ENCODE data around the gene SARNP. TPM values are rescaled to one million over a fixed set of nuclear protein-coding genes. Genes with fewer than 3 reads are reported as not detected.
A peak's percentile ranks its signal among the peaks of the same experiment; 100 is the strongest.

SARNP gene
- total and polyA plus RNA-seq, 9 of the 15 experiments (the other 6 are each of a cell fraction or from before 2014, with no cell fraction given) = 70.1 to 400 (median 198) TPM

- no peak for TF ChIP-seq ZNF512 (tag; IDR thresholded peaks at IDR 0.05)
- TF ChIP-seq ZNF311 (CRISPR knock-in tag; IDR thresholded peaks at IDR 0.05) = no peak
- TF ChIP-seq E2F4 (CRISPR knock-in tag; IDR thresholded peaks at IDR 0.05; ENCODE audit: low read depth) = peak; percentile 63; the same call in 1 of the 2 replicates
- TF ChIP-seq NELFE (IDR thresholded peaks at IDR 0.05; ENCODE audit: insufficient read depth, insufficient read length) = no peak
- no peak for TF ChIP-seq ZNF79 (CRISPR knock-in tag; IDR thresholded peaks at IDR 0.05; ENCODE audit: low read depth)
- no peak for TF ChIP-seq PHB (CRISPR knock-in tag; IDR thresholded peaks at IDR 0.05)
- TF ChIP-seq HMGXB4 (CRISPR knock-in tag; IDR thresholded peaks at IDR 0.05) = no peak
- TF ChIP-seq TBP (optimal IDR thresholded peaks at IDR 0.05; ENCODE audit: low read depth, low read length) = peak; percentile 54
- peak; percentile 74; the same call in 1 of the 2 replicates for TF ChIP-seq ZBTB9 (CRISPR knock-in tag; IDR thresholded peaks at IDR 0.05)
- peak; percentile 69; the same call in 1 of the 2 replicates for TF ChIP-seq KDM2B (CRISPR knock-in tag; IDR thresholded peaks at IDR 0.05)
- peak; percentile 77; the same call in 1 of the 2 replicates for TF ChIP-seq LCOR (CRISPR knock-in tag; IDR thresholded peaks at IDR 0.05)
- no peak for TF ChIP-seq WHSC1 (IDR thresholded peaks at IDR 0.05; ENCODE audit: low read length)
- TF ChIP-seq KHSRP (IDR thresholded peaks at IDR 0.05) = no peak
- no peak for TF ChIP-seq PRPF4 (IDR thresholded peaks at IDR 0.05; ENCODE audit: insufficient read depth, low read depth, low read length, poor library complexity, severe bottlenecking)
- peak; percentile 73 to 99; a peak in 3 of 4 replicates for TF ChIP-seq HDAC1 (IDR thresholded peaks at IDR 0.05)
- TF ChIP-seq MAFF (IDR thresholded peaks at IDR 0.05; ENCODE audit: low read length) = no peak
- peak in 1 of 3 experiments; percentile 68; a peak in 2 of 6 replicates for TF ChIP-seq ZBTB11 (CRISPR knock-in tag; IDR thresholded peaks at IDR 0.05)
- no peak for TF ChIP-seq HDAC3 (IDR thresholded peaks at IDR 0.05; ENCODE audit: borderline replicate concordance, partially characterized antibody)
These were observed 101.5 kb downstream of the SARNP start, which contains the start of gene BLOC1S1 (continued) for GRCh38 chr12:55715833-55716581.

All from K562 (cell line).